ENCODE measurements around the gene NXNL2. TPM values are rescaled to one million over a fixed set of nuclear protein-coding genes. Genes with fewer than 3 reads are reported as not detected.

The NXNL2 gene
- 0.32 TPM in 1 of 2 replicates, not detected in the other for total RNA-seq
- long read RNA-seq: 0 reads

- H3K27me3 Mint-ChIP-seq (ENCODE audit: unreplicated experiment): no peaks in the 10 kb centered on the region
- no peak for TF ChIP-seq CTCF (IDR thresholded peaks at IDR 0.05)
- H3K27ac Mint-ChIP-seq (ENCODE audit: unreplicated experiment): peak within 1 kb of the TSS; percentile 82
- DNase-seq (ENCODE audit: extremely low spot score, unreplicated experiment): peak; percentile 91
- H3K4me1 Mint-ChIP-seq (ENCODE audit: unreplicated experiment): peaks cover 40% of the 10 kb centered on the region
- H3K4me3 Mint-ChIP-seq (ENCODE audit: unreplicated experiment): peak within 1 kb of the TSS; percentile 73
- no peaks in the 10 kb centered on the region for H3K9me3 Mint-ChIP-seq (ENCODE audit: unreplicated experiment)
- no peaks in the 10 kb centered on the region for H3K36me3 Mint-ChIP-seq (ENCODE audit: unreplicated experiment)
Measured at GRCh38 chr9:88534456-88535225, at the start of gene NXNL2. Gene NXNL2 (plus strand): TSS chr9:88535178. CDS start chr9:88535435, 257 bp downstream.

- H3K27me3 Mint-ChIP-seq (ENCODE audit: unreplicated experiment): no peaks in the 10 kb centered on the region
- H3K36me3 Mint-ChIP-seq (ENCODE audit: unreplicated experiment): peaks cover 11% of the 10 kb centered on the region
- TF ChIP-seq CTCF (IDR thresholded peaks at IDR 0.05): no peak
- no peak for DNase-seq (ENCODE audit: extremely low spot score, unreplicated experiment)
- H3K4me1 Mint-ChIP-seq (ENCODE audit: unreplicated experiment): no peaks in the 10 kb centered on the region
- H3K4me3 Mint-ChIP-seq (ENCODE audit: unreplicated experiment): no peak overlapping the region
- H3K9me3 Mint-ChIP-seq (ENCODE audit: unreplicated experiment): no peaks in the 10 kb centered on the region
- no peak overlapping the region for H3K27ac Mint-ChIP-seq (ENCODE audit: unreplicated experiment)
Measured at GRCh38 chr9:88488166-88488565, 46.8 kb upstream of the NXNL2 start.

GRCh38 chr9:88494983-88495721 is 39.8 kb upstream of the NXNL2 start:
- Mint-ChIP-seq H3K36me3 (ENCODE audit: unreplicated experiment) (no peaks in the 10 kb centered on the region), H3K4me1 (ENCODE audit: unreplicated experiment) (no peaks in the 10 kb centered on the region), H3K4me3 (ENCODE audit: unreplicated experiment) (no peak overlapping the region), H3K9me3 (ENCODE audit: unreplicated experiment) (no peaks in the 10 kb centered on the region), H3K27ac (ENCODE audit: unreplicated experiment) (no peak overlapping the region), H3K27me3 (ENCODE audit: unreplicated experiment) (no peaks in the 10 kb centered on the region)
- DNase-seq (ENCODE audit: extremely low spot score, unreplicated experiment): peak; percentile 81
- no peak for TF ChIP-seq CTCF (IDR thresholded peaks at IDR 0.05)

- Mint-ChIP-seq H3K27ac (ENCODE audit: unreplicated experiment) (no peak overlapping the region), H3K27me3 (ENCODE audit: unreplicated experiment) (no peaks in the 10 kb centered on the region), H3K4me1 (ENCODE audit: unreplicated experiment) (no peaks in the 10 kb centered on the region), H3K9me3 (ENCODE audit: unreplicated experiment) (no peaks in the 10 kb centered on the region), H3K4me3 (ENCODE audit: unreplicated experiment) (no peak overlapping the region), H3K36me3 (ENCODE audit: unreplicated experiment) (no peaks in the 10 kb centered on the region)
- peak; percentile 53 for DNase-seq (ENCODE audit: extremely low spot score, unreplicated experiment)
- TF ChIP-seq CTCF (IDR thresholded peaks at IDR 0.05): no peak
Measured at GRCh38 chr9:88497224-88497623, 37.8 kb upstream of the NXNL2 start.

GRCh38 chr9:88498880-88499279 is 36.1 kb upstream of the NXNL2 start:
- no peaks in the 10 kb centered on the region for H3K9me3 Mint-ChIP-seq (ENCODE audit: unreplicated experiment)
- no peak for TF ChIP-seq CTCF (IDR thresholded peaks at IDR 0.05)
- H3K36me3 Mint-ChIP-seq (ENCODE audit: unreplicated experiment): no peaks in the 10 kb centered on the region
- no peak overlapping the region for H3K4me3 Mint-ChIP-seq (ENCODE audit: unreplicated experiment)
- H3K27me3 Mint-ChIP-seq (ENCODE audit: unreplicated experiment): no peaks in the 10 kb centered on the region
- no peaks in the 10 kb centered on the region for H3K4me1 Mint-ChIP-seq (ENCODE audit: unreplicated experiment)
- no peak overlapping the region for H3K27ac Mint-ChIP-seq (ENCODE audit: unreplicated experiment)
- peak; percentile 19 for DNase-seq (ENCODE audit: extremely low spot score, unreplicated experiment)
